Heart left ventricle (tissue), 16 donors: Measurements from ENCODE around the gene SECTM1. TPM values are rescaled to one million over a fixed set of nuclear protein-coding genes. Genes with fewer than 3 reads are reported as not detected.

Experiments
- ATAC-seq, 4 donors: fragments of 200-7000 bp; cut with Tn5 transposase; one replicate each; pipeline ENCODE4 v1.9.1; 2020 to 2022; ENCODE audit warnings: moderate library complexity in 4 of 4, mild to moderate bottlenecking in 3 of 4, moderate number of reproducible peaks in 1 of 4
- DNase-seq, 5 donors: peaks; one replicate each; pipeline ENCODE4 v3.0.0-alpha.2; 2020
- H3K27ac ChIP-seq, 12 donors: fragments of 200-600 bp; sonication (generic) in 4 of 12; one replicate each; pipeline versions ENCODE4 v1.5.0 to v1.8.0; 2016 to 2022; ENCODE audit warnings: mild to moderate bottlenecking in 2 of 12
- H3K27me3 ChIP-seq, 9 donors: fragments of 200-600 bp; sonication (generic) in 2 of 9; one replicate each; pipeline versions ENCODE4 v1.5.1 to v1.8.0; 2016 to 2022; ENCODE audit warnings: mild to moderate bottlenecking in 3 of 9
- H3K36me3 ChIP-seq, 9 donors: fragments of 200-600 bp; sonication (generic) in 2 of 9; one replicate each; pipeline versions ENCODE4 v1.5.0 to v1.8.0; 2018 to 2022; ENCODE audit warnings: mild to moderate bottlenecking in 2 of 9
- H3K4me1 ChIP-seq, 12 donors: fragments of 200-600 bp; sonication (generic) in 4 of 12; one replicate each; pipeline versions ENCODE4 v1.5.0 to v1.8.0; 2016 to 2022; ENCODE audit warnings: mild to moderate bottlenecking in 3 of 12
- H3K4me3 ChIP-seq, 12 donors: fragments of 200-600 bp; sonication (generic) in 4 of 12; one replicate each; pipeline versions ENCODE4 v1.5.0 to v1.8.0; 2017 to 2022; ENCODE audit warnings: mild to moderate bottlenecking in 9 of 12, moderate library complexity in 4 of 12
- H3K9me3 ChIP-seq, 12 donors: fragments of 200-600 bp; sonication (generic) in 4 of 12; one replicate each; pipeline versions ENCODE4 v1.5.0 to v1.8.0; 2016 to 2022; ENCODE audit warnings: mild to moderate bottlenecking in 1 of 12
- CTCF ChIP-seq, 12 donors: fragments of 200-600 bp; sonication (generic) in 4 of 12; IDR thresholded peaks; one replicate each; pipeline versions ENCODE4 v1.5.0 to v1.8.0; 2018 to 2022; ENCODE audit warnings: antibody characterized with exemption in 12 of 12, mild to moderate bottlenecking in 5 of 12
- POLR2A ChIP-seq, 2 donors: fragments of 450-650 bp; IDR thresholded peaks; one replicate each; pipeline ENCODE4 v1.6.1; 2017; ENCODE audit warnings: antibody characterized with exemption in 2 of 2, mild to moderate bottlenecking in 2 of 2, moderate library complexity in 2 of 2
- WGBS, 4 donors: extraction: QIAGEN DNeasy Blood & Tissue Kit in 2 of 4; methylation state at CpG; one replicate each; pipeline versions ENCODE4 v1.1.5 to v1.1.7; 2013 to 2018; 5-methylcytosine and 5-hydroxymethylcytosine counted together
- intact Hi-C, 10 donors: fragments of 100-400 bp; cut with DNase I; formaldehyde crosslinking; loops; one replicate each; pipeline versions ENCODE4 v1.11.1 to v1.14.2; 2022
- polyA plus RNA-seq, 2 donors: library from polyadenylated mRNA; stranded (reverse); fragments of 200-250 nt; gene quantifications; one replicate each; pipeline ENCODE4 v1.2.3, GENCODE V29; 2013
- total RNA-seq, 9 donors: library from RNA; depleted of rRNA in 2 of 9; stranded (reverse); fragments of >200 nt in 2 of 9; fragmentation: NEBNext Ultra II Directional in 3 of 9; extraction: Animal tissue kit (Norgen Biotek cat#: 25700) in 3 of 9; gene quantifications; one replicate each; pipeline versions ENCODE4 v1.1.0 to v1.2.4, GENCODE V29; 2016 to 2023
- donor health status: ischemic (EF 13 %, LVEDD 7.1; RV severe dilation, severe dysfunction).
- donor health status: healthy with polysubstance abuse.
- donor health status: DM: no; HTN: yes; CAD: no.
- donor health status: DM: no; HTN: no; CAD: no.
- donor health status: ischemic (EF 25% LVEDD 6.9; RV normal size, moderate dysfunction).
- donor health status: ischemic (EF 25% LVEDD 5.7; RV mildly dilated, moderate dysfunction).
- donor health status: healthy.
- donor health status: DM: yes; HTN: yes; CAD: no.
- donor health status: ischemic (EF 35%, LVEDD 5.7; RV mildly dilated, moderate dysfunction).
- donor health status: nonischemic (EF 11% LVEDD 7.7; RV severe dilation, severe dysfunction).
- donor health status: DM: yes; HTN: yes; CAD: no.
- donor health status: PGD.
- donor health status: ischemic (EF 29% LVEDD 5.4; RV normal size, mild dysfunction).
- donor health status: nonischemic (EF 23%, LVEDD 6.1; RV moderate dilation, normal function).

SECTM1 gene
- total and polyA plus RNA-seq, 11 donors = 2.3 to 41.6 (median 3.4) TPM

GRCh38 chr17:82371333-82372248 is 38.0 kb upstream of the SECTM1 start, which contains the start of gene UTS2R:
TSS of gene UTS2R (plus strand) at chr17:82371765. CDS start at chr17:82374325, 2,560 bp downstream.
- Histone ChIP-seq H3K36me3 (no peaks in the 10 kb centered on the region), H3K4me1 (peaks cover 0 to 29% (median 19%) of the 10 kb centered on the region in 12 donors), H3K27ac (peak within 1 kb of the TSS in 1 of 12 donors; percentile 21), H3K27me3 (peaks cover 24 to 90% (median 49%) of the 10 kb centered on the region in 9 donors), H3K9me3 (no peaks in the 10 kb centered on the region), H3K4me3 (peak within 1 kb of the TSS in 11 of 12 donors; percentile 22 to 53 (median 41))
- ATAC-seq (peak in 1 of 4 donors; percentile 46), DNase-seq (no peak)
- no peak for TF ChIP-seq POLR2A (IDR thresholded peaks at IDR 0.05)
- no peak for TF ChIP-seq CTCF (IDR thresholded peaks at IDR 0.05)
- 4 to 12% (median 4%) methylated on average over 13 to 109 of the region's 109 CpGs for WGBS, 4 donors
- intact Hi-C loops = loop anchor here in 1 of 10 donors (5.0 kb wide), 1 partner anchor 41 kb away; no protein-coding TSS in a partner anchor

DNA sequence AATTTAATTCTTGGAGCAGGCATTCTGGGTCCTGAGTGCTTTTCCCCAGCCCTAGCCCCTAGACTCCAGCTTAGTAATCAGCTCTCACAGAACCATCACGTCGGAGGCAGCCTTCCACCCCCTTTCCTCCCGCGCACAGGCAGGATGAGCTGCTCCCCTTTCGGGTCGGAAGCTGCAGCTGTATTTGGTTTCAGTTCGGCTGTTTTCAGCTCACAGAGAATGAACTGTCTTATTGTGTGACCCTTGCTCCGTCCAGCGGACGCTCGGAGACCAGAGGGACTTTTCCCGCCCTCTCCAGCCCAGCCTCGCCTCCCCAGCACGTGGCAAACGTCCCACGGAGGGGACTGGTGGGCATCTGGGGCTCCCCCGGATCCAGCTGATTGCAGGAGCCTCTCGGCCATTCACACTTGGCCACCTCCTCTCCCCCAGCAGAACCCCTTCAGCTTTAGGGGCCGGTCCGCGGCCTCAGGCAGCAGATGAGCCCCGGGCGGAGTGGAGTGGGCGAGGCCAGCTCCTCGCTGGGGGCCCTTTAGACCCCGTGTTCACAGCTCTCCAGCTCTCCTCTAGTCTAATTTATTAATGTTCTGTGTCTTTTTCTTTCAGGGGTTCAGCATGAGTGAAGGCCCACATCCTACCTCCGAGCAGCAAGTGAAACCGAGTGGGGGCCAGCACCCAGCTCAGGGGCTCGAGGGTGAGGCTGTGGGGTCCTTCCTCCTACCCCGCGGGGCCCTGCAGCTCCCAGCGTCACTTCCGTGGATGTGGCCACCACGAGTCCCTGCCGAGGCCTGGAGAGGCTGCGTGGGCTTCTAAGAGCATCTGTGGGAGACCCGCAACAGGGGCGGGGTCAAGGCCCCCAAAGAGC is 37.1 kb upstream of the SECTM1 start:
- ATAC-seq = peak in 2 of 4 donors; percentile 8 to 27
- WGBS, 4 donors = 34 to 53% (median 36%) methylated on average over 37 to 38 of the region's 38 CpGs
- intact Hi-C loops = loop anchor here in 1 of 10 donors (5.0 kb wide), 1 partner anchor 42 kb away; no protein-coding TSS in a partner anchor

DNA sequence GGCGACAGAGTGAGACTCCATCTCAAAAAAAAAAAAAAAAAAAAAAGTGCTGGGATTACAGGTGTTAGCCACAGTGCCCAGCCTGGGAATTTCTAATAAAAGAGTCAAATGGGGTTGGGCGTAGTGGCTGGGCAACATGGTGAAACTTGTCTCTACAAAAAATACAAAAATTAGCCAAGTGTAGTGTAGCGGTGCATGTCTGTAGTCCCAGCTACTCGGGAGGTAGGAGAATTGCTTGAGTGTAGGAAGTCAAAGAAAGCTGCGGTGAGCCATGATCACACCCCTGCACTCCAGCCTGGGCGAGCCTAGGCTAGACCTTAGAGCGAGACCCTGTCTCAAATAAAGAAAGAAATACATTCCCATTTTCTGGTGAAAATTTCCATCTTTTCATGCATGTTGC is 35.6 kb upstream of the SECTM1 start:
- WGBS, 4 donors = 91 to 94% (median 93%) methylated on average over 6 to 7 of the region's 7 CpGs
- Histone ChIP-seq H3K27ac (no peak overlapping the region), H3K9me3 (no peaks in the 10 kb centered on the region), H3K4me3 (no peak overlapping the region), H3K4me1 (peaks cover 0 to 29% (median 19%) of the 10 kb centered on the region in 12 donors), H3K27me3 (peaks cover 16 to 66% (median 28%) of the 10 kb centered on the region in 9 donors), H3K36me3 (no peaks in the 10 kb centered on the region)
- no peak for DNase-seq
- intact Hi-C loops = no loop called here
- ATAC-seq = no peak
- TF ChIP-seq CTCF (IDR thresholded peaks at IDR 0.05) = no peak
- no peak for TF ChIP-seq POLR2A (IDR thresholded peaks at IDR 0.05)

More for the DNA sequence above, 37.1 kb upstream of the SECTM1 start:
- Histone ChIP-seq H3K27me3 (peaks cover 24 to 81% (median 42%) of the 10 kb centered on the region in 9 donors), H3K27ac (no peak overlapping the region), H3K9me3 (no peaks in the 10 kb centered on the region), H3K36me3 (no peaks in the 10 kb centered on the region), H3K4me1 (peaks cover 0 to 29% (median 19%) of the 10 kb centered on the region in 12 donors), H3K4me3 (peak overlapping the region in 9 of 12 donors; percentile 12 to 51 (median 41))
- TF ChIP-seq CTCF (IDR thresholded peaks at IDR 0.05) (no peak), POLR2A (IDR thresholded peaks at IDR 0.05) (no peak)
- no peak for DNase-seq
